Trophoblast cell (in vitro differentiated cells and primary cell): ENCODE measurements around the gene RCAN2.

Experiments used
- DNase-seq, 2 donors: peaks; one replicate each; pipeline ENCODE4 v3.0.0-alpha.2; 2016
- H2AFZ ChIP-seq: 2 replicates; pipeline ENCODE4 v1.6.1; 2013; ENCODE audit warnings: low read length, moderate library complexity, mild to moderate bottlenecking; ENCODE audit not compliant: insufficient read depth, poor library complexity
- H2AK5ac ChIP-seq: 2 replicates; pipeline ENCODE4 v1.6.1; 2013; ENCODE audit warnings: mild to moderate bottlenecking, low read length
- H2BK120ac ChIP-seq: 2 replicates; pipeline ENCODE4 v1.6.1; 2013; ENCODE audit warnings: low read length, mild to moderate bottlenecking, moderate library complexity; ENCODE audit not compliant: insufficient read depth, poor library complexity
- H2BK12ac ChIP-seq: 2 replicates; pipeline ENCODE4 v1.6.1; 2013; ENCODE audit warnings: mild to moderate bottlenecking, low read length, moderate library complexity
- H2BK5ac ChIP-seq: 2 replicates; pipeline ENCODE4 v1.6.1; 2013; ENCODE audit warnings: low read length, low read depth, moderate library complexity, mild to moderate bottlenecking; ENCODE audit not compliant: poor library complexity
- H3K14ac ChIP-seq: 2 replicates; pipeline ENCODE4 v1.6.1; 2013; ENCODE audit warnings: mild to moderate bottlenecking, low read length
- H3K18ac ChIP-seq: 2 replicates; pipeline ENCODE4 v1.6.1; 2013; ENCODE audit warnings: mild to moderate bottlenecking, low read length
- H3K23ac ChIP-seq: 2 replicates; pipeline ENCODE4 v1.6.1; 2013; ENCODE audit warnings: low read length
- H3K27ac ChIP-seq: 2 replicates; pipeline ENCODE4 v1.5.1; 2013; ENCODE audit warnings: low read depth, mild to moderate bottlenecking, inconsistent platforms, low read length, moderate library complexity
- H3K27me3 ChIP-seq: 2 replicates; pipeline ENCODE4 v1.6.1; 2013; ENCODE audit warnings: inconsistent platforms, mild to moderate bottlenecking, low read length, moderate library complexity; ENCODE audit not compliant: insufficient read depth
- H3K36me3 ChIP-seq, 2 experiments: 1 replicate in 1 of 2; 2 replicates in 1 of 2; pipeline ENCODE4 v1.6.1; 2013; ENCODE audit warnings: low read length in 2 of 2, mild to moderate bottlenecking in 2 of 2, moderate library complexity in 1 of 2; ENCODE audit not compliant: insufficient read depth in 2 of 2, control insufficient read depth in 1 of 2
- H3K4ac ChIP-seq: 2 replicates; pipeline ENCODE4 v1.6.1; 2013; ENCODE audit warnings: low read depth, mild to moderate bottlenecking, low read length, moderate library complexity
- H3K4me1 ChIP-seq, 2 experiments: 1 replicate in 1 of 2; 2 replicates in 1 of 2; pipeline ENCODE4 v1.6.1; 2013; ENCODE audit warnings: low read length in 2 of 2, mild to moderate bottlenecking in 2 of 2, moderate library complexity in 1 of 2; ENCODE audit not compliant: insufficient read depth in 2 of 2, control insufficient read depth in 1 of 2
- H3K4me2 ChIP-seq: 2 replicates; pipeline ENCODE4 v1.6.1; 2013; ENCODE audit warnings: inconsistent platforms, mild to moderate bottlenecking, low read length, moderate library complexity
- H3K4me3 ChIP-seq: 2 replicates; pipeline ENCODE4 v1.5.1; 2013; ENCODE audit warnings: mild to moderate bottlenecking, low read depth, low read length, inconsistent platforms
- H3K79me1 ChIP-seq: one replicate; pipeline ENCODE4 v1.6.1; 2013; ENCODE audit warnings: low read length
- H3K79me2 ChIP-seq: 2 replicates; pipeline ENCODE4 v1.6.1; 2013; ENCODE audit warnings: low read length, mild to moderate bottlenecking; ENCODE audit not compliant: control insufficient read depth, insufficient read depth, poor library complexity
- H3K9ac ChIP-seq: 2 replicates; pipeline ENCODE4 v1.6.1; 2013; ENCODE audit warnings: mild to moderate bottlenecking, low read length
- H3K9me3 ChIP-seq: 2 replicates; pipeline ENCODE4 v1.6.1; 2013; ENCODE audit warnings: low read depth, mild to moderate bottlenecking, control low read depth, inconsistent platforms, low read length; ENCODE audit not compliant: insufficient read depth
- H4K12ac ChIP-seq: 2 replicates; pipeline ENCODE4 v1.6.1; 2013; ENCODE audit warnings: low read depth, mild to moderate bottlenecking, low read length, moderate library complexity
- H4K8ac ChIP-seq: 2 replicates; pipeline ENCODE4 v1.6.1; 2013; ENCODE audit warnings: low read depth, mild to moderate bottlenecking, low read length, moderate library complexity
- H4K91ac ChIP-seq: one replicate; pipeline ENCODE4 v1.6.1; 2013; ENCODE audit warnings: low read depth, mild to moderate bottlenecking, low read length, moderate library complexity
- WGBS: extraction: QIAGEN DNeasy Blood & Tissue Kit; methylation state at CpG from one replicate; pipeline ENCODE4 v1.1.7; 2013; ENCODE audit warnings: missing lambda C conversion rate; ENCODE audit not compliant: insufficient read length, insufficient coverage; ENCODE audit errors: extremely low coverage; 5-methylcytosine and 5-hydroxymethylcytosine counted together

The RCAN2 gene

GRCh38 chr6:46517202-46517601, 26.0 kb upstream of the RCAN2 start:
- Histone ChIP-seq H2AFZ (no peak overlapping the region), H2BK12ac (no peak overlapping the region), H2BK120ac (no peak overlapping the region)

GRCh38 chr6:46513533-46513932, 22.3 kb upstream of the RCAN2 start:
- Histone ChIP-seq H3K14ac (no peak overlapping the region), H2BK120ac (no peak overlapping the region), H3K4me2 (no peak overlapping the region), H3K4ac (no peak overlapping the region), H2BK12ac (no peak overlapping the region), H3K18ac (no peak overlapping the region), H4K91ac (no peak overlapping the region), H3K27me3 (no peaks in the 10 kb centered on the region), H2AFZ (no peak overlapping the region), H4K8ac (no peak overlapping the region), H3K4me3 (no peak overlapping the region), H3K9me3 (no peaks in the 10 kb centered on the region), H4K12ac (no peak overlapping the region), H3K4me1 (no peaks in the 10 kb centered on the region), H3K79me1 (no peaks in the 10 kb centered on the region), H3K79me2 (no peaks in the 10 kb centered on the region), H2AK5ac (no peak overlapping the region), H3K9ac (no peak overlapping the region), H3K36me3 (no peaks in the 10 kb centered on the region), H2BK5ac (no peak overlapping the region), H3K23ac (no peak overlapping the region), H3K27ac (no peak overlapping the region)
- no CpG with 5 or more reads among the region's 2 CpGs for WGBS
- DNase-seq, result no peak

More at GRCh38 chr6:46517202-46517601, 26.0 kb upstream of the RCAN2 start:
- Histone ChIP-seq H3K4ac (no peak overlapping the region), H3K27me3 (no peaks in the 10 kb centered on the region), H3K79me1 (no peaks in the 10 kb centered on the region), H3K27ac (no peak overlapping the region), H2AK5ac (no peak overlapping the region), H3K79me2 (no peaks in the 10 kb centered on the region), H3K4me1 (no peaks in the 10 kb centered on the region), H3K9ac (no peak overlapping the region), H4K8ac (no peak overlapping the region), H3K9me3 (no peaks in the 10 kb centered on the region), H3K4me2 (no peak overlapping the region), H2BK5ac (no peak overlapping the region), H3K4me3 (no peak overlapping the region), H3K18ac (no peak overlapping the region), H3K36me3 (no peaks in the 10 kb centered on the region), H3K23ac (no peak overlapping the region), H4K12ac (no peak overlapping the region), H3K14ac (no peak overlapping the region), H4K91ac (no peak overlapping the region)
- no peak for DNase-seq

- Histone ChIP-seq H2BK5ac (no peak overlapping the region), H2BK12ac (no peak overlapping the region), H3K27me3 (no peaks in the 10 kb centered on the region), H3K79me1 (no peaks in the 10 kb centered on the region), H3K4me1 (no peaks in the 10 kb centered on the region), H3K9ac (no peak overlapping the region), H3K4me2 (no peak overlapping the region), H2AK5ac (no peak overlapping the region), H3K14ac (no peak overlapping the region), H3K79me2 (no peaks in the 10 kb centered on the region), H2AFZ (peak overlapping the region; percentile 45), H3K23ac (no peak overlapping the region), H4K12ac (no peak overlapping the region), H4K8ac (no peak overlapping the region), H4K91ac (no peak overlapping the region), H3K9me3 (no peaks in the 10 kb centered on the region), H2BK120ac (no peak overlapping the region), H3K4ac (no peak overlapping the region), H3K18ac (no peak overlapping the region), H3K4me3 (no peak overlapping the region), H3K36me3 (no peaks in the 10 kb centered on the region), H3K27ac (no peak overlapping the region)
- DNase-seq, result no peak
- no CpG with 5 or more reads among the region's 7 CpGs for WGBS
Observed at GRCh38 chr6:46511320-46511719, 20.1 kb upstream of the RCAN2 start.

- Histone ChIP-seq H3K4me2 (no peak overlapping the region), H2AFZ (no peak overlapping the region), H3K79me2 (no peaks in the 10 kb centered on the region), H3K36me3 (no peaks in the 10 kb centered on the region), H3K14ac (no peak overlapping the region), H3K9ac (no peak overlapping the region), H3K4ac (no peak overlapping the region), H3K18ac (no peak overlapping the region), H3K27ac (no peak overlapping the region), H2BK12ac (no peak overlapping the region), H3K4me1 (no peaks in the 10 kb centered on the region), H3K9me3 (no peaks in the 10 kb centered on the region), H3K23ac (no peak overlapping the region), H3K27me3 (no peaks in the 10 kb centered on the region), H4K12ac (no peak overlapping the region), H4K8ac (no peak overlapping the region), H3K79me1 (no peaks in the 10 kb centered on the region), H4K91ac (no peak overlapping the region), H2BK120ac (no peak overlapping the region), H3K4me3 (no peak overlapping the region), H2BK5ac (no peak overlapping the region), H2AK5ac (no peak overlapping the region)
- no peak for DNase-seq
Observed at GRCh38 chr6:46510651-46511050, 19.4 kb upstream of the RCAN2 start.
